ENCODE data around the gene RFTN2.
"Not testable (repeated sequence)": the region's sequence is repeated elsewhere in the genome, so short reads cannot be mapped to it uniquely, and the experiment has no call there.

RFTN2 gene

DNA sequence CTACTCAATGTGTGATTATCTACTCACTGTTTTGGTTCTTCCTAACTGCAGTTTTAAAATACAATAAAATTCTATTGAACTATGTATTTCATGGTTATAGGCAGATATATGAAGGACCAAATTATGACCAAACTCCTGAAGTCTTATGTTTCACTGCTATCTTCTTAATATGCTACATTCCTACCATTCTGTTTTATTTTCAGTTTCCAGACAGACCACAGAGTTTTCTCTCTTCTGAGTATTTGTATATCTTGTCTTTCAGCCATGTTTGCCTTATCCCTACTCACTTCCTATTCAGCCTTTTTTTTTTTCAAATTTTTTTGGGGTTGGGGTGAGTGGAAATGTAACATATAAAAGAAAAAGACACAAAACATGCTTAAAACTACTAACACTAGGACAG lies 6.3 kb downstream of the RFTN2 start:
- in situ Hi-C loops (cut with HindIII; ENCODE audit: low pct_unique_long_range_greater_than_20kb, low sequenced_read_pairs) = no loop called here
- TF ChIP-seq JUND (IDR thresholded peaks at IDR 0.05; ENCODE audit: low read depth) = no peak
- DNase-seq (ENCODE audit: low read depth in 1 of 2, low spot score in 1 of 2) = no peak

DNA sequence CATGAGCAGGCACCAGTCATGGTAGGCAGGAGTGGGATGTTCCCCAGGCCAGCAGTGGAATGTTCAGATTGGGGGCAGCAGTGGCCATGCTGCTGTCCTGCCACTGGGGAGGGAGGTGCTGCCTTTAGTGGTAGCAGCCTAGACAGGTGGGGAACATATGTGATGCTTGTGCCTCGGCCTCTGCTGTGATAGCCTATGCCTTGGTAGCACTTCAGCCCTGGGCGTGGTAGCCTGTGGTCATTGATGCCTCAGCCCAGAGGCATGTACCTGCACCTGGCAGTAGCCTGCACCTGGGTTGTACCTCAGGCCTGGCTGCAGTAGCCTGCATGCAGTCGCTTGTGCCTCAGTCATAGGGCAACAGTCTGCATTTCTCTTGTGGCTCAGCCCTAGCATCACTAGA lies 7.1 kb downstream of the RFTN2 start:
- no peak for DNase-seq (ENCODE audit: low read depth in 1 of 2, low spot score in 1 of 2)
- TF ChIP-seq JUND (IDR thresholded peaks at IDR 0.05; ENCODE audit: low read depth) = no peak
- in situ Hi-C loops (cut with HindIII; ENCODE audit: low pct_unique_long_range_greater_than_20kb, low sequenced_read_pairs) = no loop called here

DNA sequence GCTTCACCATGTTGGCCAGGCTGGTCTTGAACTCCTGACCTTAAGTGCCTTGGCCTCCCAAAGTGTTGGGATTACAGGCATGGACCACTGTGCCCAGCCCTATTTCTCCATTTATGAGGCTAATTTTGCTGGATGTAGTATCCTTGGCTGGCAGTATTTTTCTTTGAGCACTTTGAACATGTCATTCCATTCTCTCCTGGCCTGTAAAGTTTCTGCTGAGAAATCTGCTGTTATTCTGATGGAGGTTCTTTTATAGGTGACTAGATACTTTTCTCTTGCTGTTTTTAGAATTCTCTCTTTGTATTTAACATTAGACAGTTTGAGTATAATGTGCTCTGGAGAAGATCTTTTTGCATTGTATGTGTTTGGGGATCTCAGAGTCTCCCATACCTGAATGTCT lies 9.1 kb downstream of the RFTN2 start:
- in situ Hi-C loops (cut with HindIII; ENCODE audit: low pct_unique_long_range_greater_than_20kb, low sequenced_read_pairs) = no loop called here
- no peak for TF ChIP-seq JUND (IDR thresholded peaks at IDR 0.05; ENCODE audit: low read depth)
- DNase-seq (ENCODE audit: low read depth in 1 of 2, low spot score in 1 of 2) = no peak

DNA sequence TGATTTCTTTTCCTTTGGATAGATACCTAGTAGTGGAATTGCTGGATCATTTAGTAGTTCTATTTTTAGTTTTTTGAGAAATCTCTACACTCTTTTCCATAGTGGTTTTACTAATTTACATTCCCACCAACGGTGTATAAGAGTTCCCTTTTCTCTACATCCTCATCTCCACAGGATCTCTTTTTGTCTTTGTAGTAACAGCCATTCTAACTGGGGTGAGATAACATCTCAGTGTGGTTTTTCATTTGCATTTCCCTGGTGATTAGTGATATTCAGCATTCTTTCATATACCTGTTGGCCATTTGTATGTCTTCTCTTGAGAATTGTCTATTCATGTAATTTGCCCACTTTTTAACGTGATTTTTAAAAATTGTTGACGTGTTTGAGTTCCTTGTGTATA lies 13.8 kb downstream of the RFTN2 start:
- in situ Hi-C loops (cut with HindIII; ENCODE audit: low pct_unique_long_range_greater_than_20kb, low sequenced_read_pairs) = no loop called here
- no peak for DNase-seq (ENCODE audit: low read depth in 1 of 2, low spot score in 1 of 2)
- TF ChIP-seq JUND (IDR thresholded peaks at IDR 0.05; ENCODE audit: low read depth) = no peak

DNA sequence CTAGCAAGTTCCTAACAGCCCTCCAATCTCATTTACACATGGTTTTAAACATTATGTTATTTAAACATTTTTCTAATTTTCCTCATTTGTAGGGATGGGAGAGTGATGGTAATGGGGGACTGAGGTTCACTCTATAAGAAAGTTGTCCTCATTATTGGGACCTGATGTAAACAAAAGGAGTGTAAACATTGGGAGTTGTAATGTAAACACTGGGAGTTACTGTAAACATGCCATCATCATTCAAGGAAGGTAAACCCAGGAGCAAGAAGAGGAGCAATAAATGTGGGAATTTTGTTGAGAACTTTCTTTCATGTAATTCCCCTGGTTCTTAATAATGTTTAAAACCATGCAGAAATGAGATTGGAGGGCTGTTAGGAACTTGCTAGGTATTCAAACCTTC lies 17.8 kb downstream of the RFTN2 start:
- DNase-seq (ENCODE audit: low read depth in 1 of 2, low spot score in 1 of 2) = peak in 1 of 2 experiments; percentile 41
- in situ Hi-C loops (cut with HindIII; ENCODE audit: low pct_unique_long_range_greater_than_20kb, low sequenced_read_pairs) = no loop called here
- no peak for TF ChIP-seq JUND (IDR thresholded peaks at IDR 0.05; ENCODE audit: low read depth)

DNA sequence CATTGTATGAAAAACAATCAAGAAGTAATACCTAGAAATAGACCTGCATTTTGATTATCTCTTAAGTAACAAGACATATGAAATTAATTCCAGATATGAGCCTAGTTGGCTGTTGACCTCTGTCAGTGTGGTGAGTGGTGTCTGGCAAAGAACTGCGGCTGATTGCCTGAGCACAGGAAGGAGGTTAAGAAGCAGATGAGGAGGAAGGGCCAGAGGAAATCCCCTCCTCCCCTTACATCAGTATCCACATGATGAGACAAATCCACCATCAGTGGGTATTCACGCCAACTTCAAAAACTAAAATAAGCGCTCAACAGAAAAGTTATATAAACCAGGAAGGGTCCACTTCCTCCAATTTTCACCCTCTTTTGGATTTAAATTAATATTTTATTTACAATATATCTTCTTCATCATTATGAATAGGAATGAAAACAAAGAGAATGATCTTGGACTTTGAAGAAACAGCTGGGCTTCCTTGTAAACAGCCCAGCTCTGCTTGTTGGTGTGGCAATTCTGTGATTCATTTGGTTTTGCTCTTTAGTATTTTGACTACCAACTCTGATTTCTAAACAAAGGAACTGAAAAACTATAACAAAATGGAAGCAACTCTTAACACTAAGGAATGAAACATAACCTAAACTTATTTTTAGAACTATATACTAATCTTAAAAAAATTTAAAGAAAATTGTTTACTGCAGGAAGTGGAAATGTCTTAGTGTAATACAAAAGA lies 27.3 kb downstream of the RFTN2 start:
- DNase-seq (ENCODE audit: low read depth in 1 of 2, low spot score in 1 of 2) = no peak
- TF ChIP-seq JUND (IDR thresholded peaks at IDR 0.05; ENCODE audit: low read depth) = no peak
- in situ Hi-C loops (cut with HindIII; ENCODE audit: low pct_unique_long_range_greater_than_20kb, low sequenced_read_pairs) = no loop called here

DNA sequence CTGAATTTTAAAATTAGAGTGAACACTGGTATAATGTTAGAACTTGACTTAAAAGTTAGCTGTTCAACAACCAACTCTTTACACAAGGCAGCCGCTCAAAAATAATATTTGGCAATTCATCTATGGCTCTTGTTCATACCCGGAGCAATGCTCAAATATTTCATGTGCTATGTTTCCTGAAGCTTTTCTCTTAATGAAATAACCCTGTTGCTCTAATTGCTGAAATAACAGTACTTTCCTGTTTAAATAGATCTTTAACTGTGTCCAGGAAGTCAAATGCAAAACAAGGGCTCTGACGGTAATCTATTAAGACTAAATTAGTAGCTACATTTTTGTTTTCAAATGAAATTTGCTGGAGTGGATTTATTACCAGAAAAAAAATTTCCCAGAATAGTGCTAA lies 33.7 kb downstream of the RFTN2 start:
- in situ Hi-C loops (cut with HindIII; ENCODE audit: low pct_unique_long_range_greater_than_20kb, low sequenced_read_pairs) = no loop called here
- TF ChIP-seq JUND (IDR thresholded peaks at IDR 0.05; ENCODE audit: low read depth) = no peak
- no peak for DNase-seq (ENCODE audit: low read depth in 1 of 2, low spot score in 1 of 2)

DNA sequence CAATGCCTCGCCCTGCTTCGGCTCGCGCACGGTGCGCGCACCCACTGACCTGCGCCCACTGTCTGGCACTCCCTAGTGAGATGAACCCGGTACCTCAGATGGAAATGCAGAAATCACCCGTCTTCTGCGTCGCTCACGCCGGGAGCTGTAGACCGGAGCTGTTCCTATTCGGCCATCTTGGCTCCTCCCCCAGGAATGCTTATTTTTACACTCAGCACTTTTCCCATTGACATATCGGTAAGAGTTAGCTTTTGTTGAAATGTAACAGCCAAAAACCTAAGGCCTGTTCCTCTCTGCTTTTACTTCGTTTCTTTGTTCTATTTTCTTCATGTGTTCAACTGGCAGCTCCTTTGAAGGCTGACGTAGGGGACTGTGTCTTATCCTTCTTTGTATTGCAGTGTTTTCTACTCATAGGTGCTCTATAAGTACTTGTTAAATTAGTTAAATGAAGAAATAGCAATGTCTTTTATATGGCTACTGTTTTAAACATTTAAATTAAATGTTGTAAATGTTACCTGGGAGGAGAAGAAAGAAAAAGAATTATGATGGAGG lies 34.7 kb downstream of the RFTN2 start:
- in situ Hi-C loops (cut with HindIII; ENCODE audit: low pct_unique_long_range_greater_than_20kb, low sequenced_read_pairs); DNase-seq (ENCODE audit: low read depth in 1 of 2, low spot score in 1 of 2): not testable (repeated sequence)

DNA sequence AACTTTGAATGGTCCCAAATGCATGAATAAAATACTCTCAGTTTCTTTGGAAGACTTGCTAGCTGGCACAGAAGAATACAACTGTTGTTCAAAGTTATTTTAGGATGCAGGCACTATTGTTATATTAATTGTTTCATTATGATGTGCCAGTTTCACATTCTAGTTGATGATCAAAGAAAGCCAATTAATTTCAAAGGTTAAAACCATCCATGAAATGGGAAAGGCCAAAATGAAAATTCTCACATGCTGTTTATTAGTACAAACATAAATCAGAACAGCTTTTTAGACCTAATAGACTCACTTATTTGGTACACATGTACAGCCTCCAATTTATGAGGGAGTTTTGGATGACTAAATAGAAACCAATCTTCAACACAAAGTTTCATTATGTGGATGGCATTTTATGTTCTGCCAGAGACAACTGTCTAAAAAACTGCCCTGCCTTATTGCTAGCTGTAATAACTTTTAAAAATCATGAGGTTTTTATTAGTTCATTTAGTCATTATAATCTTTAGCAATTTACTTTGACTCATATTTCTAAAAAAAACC lies 42.2 kb downstream of the RFTN2 start:
- TF ChIP-seq JUND (IDR thresholded peaks at IDR 0.05; ENCODE audit: low read depth) = no peak
- DNase-seq (ENCODE audit: low read depth in 1 of 2, low spot score in 1 of 2) = no peak
- in situ Hi-C loops (cut with HindIII; ENCODE audit: low pct_unique_long_range_greater_than_20kb, low sequenced_read_pairs) = no loop called here

DNA sequence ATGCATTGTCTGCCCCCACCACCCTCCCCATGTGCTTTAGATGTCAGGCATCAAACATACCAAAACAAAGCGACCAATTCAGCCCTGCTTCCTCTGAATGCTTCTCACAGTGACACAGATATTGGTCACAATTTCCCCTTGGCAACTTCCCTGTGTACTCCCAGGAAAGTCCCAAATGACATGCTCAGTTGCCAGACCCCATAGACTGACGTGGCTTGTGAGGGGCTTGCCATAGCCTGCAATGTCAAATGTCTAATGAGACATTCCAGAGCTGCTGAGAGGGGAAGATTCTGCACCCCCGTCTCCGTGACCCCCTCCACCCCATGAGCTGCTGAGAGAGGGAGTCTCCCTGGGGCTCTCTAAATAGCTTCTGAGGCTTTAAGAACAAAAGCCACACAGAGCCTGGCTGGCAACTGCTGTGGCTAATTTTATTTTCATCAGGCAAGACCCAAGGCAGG lies 47.3 kb downstream of the RFTN2 start:
- no peak for DNase-seq (ENCODE audit: low read depth in 1 of 2, low spot score in 1 of 2)
- no peak for TF ChIP-seq JUND (IDR thresholded peaks at IDR 0.05; ENCODE audit: low read depth)
- in situ Hi-C loops (cut with HindIII; ENCODE audit: low pct_unique_long_range_greater_than_20kb, low sequenced_read_pairs) = no loop called here

DNA sequence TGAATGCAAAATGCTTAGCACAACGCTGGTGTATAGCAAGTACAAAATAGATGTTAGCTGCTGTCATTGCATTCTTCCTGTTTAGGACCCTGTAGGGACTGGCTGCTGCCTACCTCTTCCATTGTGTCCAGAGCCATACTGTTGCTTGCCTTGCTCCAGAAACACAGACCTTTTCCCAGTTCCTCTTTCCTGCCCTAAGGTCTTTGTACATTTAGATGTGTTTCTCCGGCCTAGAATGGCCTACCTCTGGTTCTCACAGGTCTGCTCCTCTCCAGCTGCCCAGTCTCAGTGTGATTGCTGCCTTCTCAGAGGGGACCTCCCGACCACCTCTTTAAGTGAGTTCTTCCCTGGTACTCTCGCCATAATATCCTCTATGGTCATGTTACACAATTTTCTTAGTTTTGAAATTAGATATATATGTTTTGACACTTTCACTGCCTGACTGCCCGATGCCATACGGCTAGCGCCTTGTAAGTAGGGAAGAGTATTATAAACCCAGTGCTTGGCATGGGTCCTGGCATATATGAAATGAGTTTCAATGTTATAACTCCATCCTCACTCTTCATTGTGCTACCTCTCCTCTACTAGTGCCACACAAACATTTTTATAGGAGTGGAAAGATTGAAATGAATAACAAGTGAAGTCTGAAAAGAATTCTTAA lies 48.3 kb downstream of the RFTN2 start:
- in situ Hi-C loops (cut with HindIII; ENCODE audit: low pct_unique_long_range_greater_than_20kb, low sequenced_read_pairs) = no loop called here
- no peak for DNase-seq (ENCODE audit: low read depth in 1 of 2, low spot score in 1 of 2)
- no peak for TF ChIP-seq JUND (IDR thresholded peaks at IDR 0.05; ENCODE audit: low read depth)

DNA sequence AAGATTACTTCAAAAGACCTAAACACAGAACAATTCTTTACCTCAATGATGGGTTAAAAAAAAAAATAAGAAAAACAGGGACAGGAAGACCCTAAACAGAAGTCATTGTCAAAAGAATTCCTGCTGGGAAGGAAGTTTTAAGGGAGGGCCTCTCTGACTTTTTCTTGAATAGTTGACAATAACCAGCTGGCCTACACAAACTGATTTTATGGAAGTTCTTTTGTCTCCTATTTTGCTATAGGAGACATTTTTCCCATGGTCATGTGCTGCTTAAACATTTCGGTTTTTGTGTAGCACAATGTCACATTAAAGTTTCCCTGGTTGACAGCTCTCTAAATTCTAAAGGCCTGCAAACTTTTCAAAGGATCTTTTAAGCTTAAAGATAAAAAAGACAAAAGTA lies 55.3 kb downstream of the RFTN2 start:
- in situ Hi-C loops (cut with HindIII; ENCODE audit: low pct_unique_long_range_greater_than_20kb, low sequenced_read_pairs) = no loop called here
- no peak for TF ChIP-seq JUND (IDR thresholded peaks at IDR 0.05; ENCODE audit: low read depth)
- DNase-seq (ENCODE audit: low read depth in 1 of 2, low spot score in 1 of 2) = no peak

DNA sequence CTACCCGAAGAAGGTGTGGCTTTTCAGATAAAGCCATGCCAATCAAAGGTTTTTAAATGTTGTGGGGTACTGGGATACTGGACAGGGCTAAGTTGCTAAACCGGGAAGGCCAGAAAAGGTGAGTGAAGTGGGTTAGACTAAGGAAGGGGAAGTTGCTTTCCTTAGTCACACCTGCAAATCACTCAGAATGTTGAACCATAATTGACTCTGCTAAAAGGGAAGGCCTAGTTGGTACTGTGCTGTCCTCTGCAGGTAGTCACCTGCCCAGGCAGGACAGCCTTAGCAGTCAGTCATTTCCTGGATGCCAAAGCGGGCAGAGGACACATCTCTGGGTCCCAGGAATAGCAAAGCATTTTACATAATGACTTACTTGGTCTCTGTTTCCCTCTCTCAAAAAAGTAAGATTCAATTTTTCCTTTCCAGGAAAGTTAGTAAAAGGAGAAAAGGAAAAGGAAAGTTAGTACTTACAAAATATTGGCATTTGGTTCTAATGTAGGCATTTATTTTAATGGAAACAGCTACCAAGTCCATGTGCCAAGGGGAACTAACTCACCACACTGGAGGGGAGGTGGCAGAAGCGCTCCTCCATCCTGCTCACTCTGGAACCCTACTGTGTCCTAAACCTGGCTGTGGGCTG lies 60.3 kb downstream of the RFTN2 start:
- DNase-seq (ENCODE audit: low read depth in 1 of 2, low spot score in 1 of 2) = peak; percentile 44 to 79
- TF ChIP-seq JUND (IDR thresholded peaks at IDR 0.05; ENCODE audit: low read depth) = no peak

More for the DNA sequence above, 60.3 kb downstream of the RFTN2 start:
- in situ Hi-C loops (cut with HindIII; ENCODE audit: low pct_unique_long_range_greater_than_20kb, low sequenced_read_pairs) = no loop called here
